Measurements from ENCODE around the gene PPDPF. TPM values are rescaled to one million over a fixed set of nuclear protein-coding genes. Genes with fewer than 3 reads are reported as not detected.

PPDPF gene
- total RNA-seq, 1 donor from 2014 or later = 251 TPM

DNA sequence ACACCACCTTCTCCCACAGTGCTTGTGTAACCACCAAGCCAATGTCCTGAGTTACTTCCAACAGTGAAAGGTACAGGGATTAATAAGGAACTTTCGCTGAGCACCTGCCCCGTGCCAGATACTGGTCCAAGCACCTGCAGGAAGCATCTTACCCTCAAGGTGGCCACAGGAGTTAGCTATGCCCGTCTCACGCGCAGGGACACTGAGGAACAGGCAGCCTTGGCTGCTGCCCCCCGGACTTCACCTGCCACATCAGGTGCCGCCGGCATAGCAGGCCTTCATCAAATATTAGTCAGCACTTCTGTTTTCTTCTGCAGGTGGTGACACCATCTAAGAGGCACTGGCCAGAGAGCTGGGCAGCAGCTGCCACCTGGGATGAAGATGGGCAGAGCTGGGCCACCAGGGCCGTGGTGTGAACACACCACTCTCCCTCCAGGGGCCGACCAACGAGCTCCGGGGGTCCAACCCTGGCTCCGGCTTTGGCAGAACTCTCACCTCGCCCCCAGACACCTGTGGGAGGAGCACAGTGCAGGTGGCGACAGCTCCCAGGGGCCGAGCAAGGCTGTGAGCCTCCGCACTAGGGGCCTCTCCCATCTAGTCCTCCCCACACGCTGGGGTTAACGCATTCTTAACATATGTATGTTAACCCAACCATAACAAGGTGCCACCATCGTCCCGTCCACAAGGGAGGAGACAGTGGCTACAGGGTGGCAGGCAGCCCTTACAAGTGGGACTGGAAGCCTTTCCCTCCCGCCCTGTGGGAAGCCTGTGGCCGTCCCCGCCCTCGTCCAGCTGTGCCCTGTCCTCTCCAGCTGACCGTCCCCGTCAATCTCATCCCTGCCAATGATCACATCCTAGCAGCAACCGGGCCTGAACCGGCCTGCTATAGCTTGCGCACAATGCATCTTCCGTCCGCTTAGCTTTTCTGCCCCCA is 2.9 kb upstream of the PPDPF start:
- Histone ChIP-seq H3K79me2 (ENCODE audit: insufficient read depth, low read length) (peaks cover 23% of the 10 kb centered on the region), H3K4me2 (ENCODE audit: low read length) (no peak overlapping the region), H3K27ac (ENCODE audit: low read depth, low read length) (no peak overlapping the region), H3K4me3 (ENCODE audit: insufficient read depth, low read depth, low read length) (no peak overlapping the region), H3K27me3 (ENCODE audit: insufficient read depth, low read length) (peaks cover 2% of the 10 kb centered on the region), H3K9ac (ENCODE audit: low read length) (no peak overlapping the region), H3K36me3 (ENCODE audit: insufficient read depth, low read length) (no peaks in the 10 kb centered on the region), H4K20me1 (ENCODE audit: insufficient read depth, low read length) (peaks cover 16% of the 10 kb centered on the region), H3K9me3 (ENCODE audit: insufficient read depth, low read depth, low read length) (peaks cover 3% of the 10 kb centered on the region), H3K4me1 (ENCODE audit: insufficient read depth, low read length) (peaks cover 14% of the 10 kb centered on the region), H2AFZ (ENCODE audit: low read depth, low read length) (no peak overlapping the region)
- DNase-seq (ENCODE audit: low read depth) (no peak), FAIRE-seq (no peak)
- H3K9me3 Mint-ChIP-seq (ENCODE audit: unreplicated experiment) = peaks cover 5% of the 10 kb centered on the region
- peak overlapping the region; percentile 70 for H3K4me3 Mint-ChIP-seq (ENCODE audit: unreplicated experiment)
- H3K27me3 Mint-ChIP-seq (ENCODE audit: low read depth, unreplicated experiment) = peaks cover 2% of the 10 kb centered on the region
- no peak overlapping the region for H3K27ac Mint-ChIP-seq (ENCODE audit: unreplicated experiment)
- TF ChIP-seq, protein P1, sequence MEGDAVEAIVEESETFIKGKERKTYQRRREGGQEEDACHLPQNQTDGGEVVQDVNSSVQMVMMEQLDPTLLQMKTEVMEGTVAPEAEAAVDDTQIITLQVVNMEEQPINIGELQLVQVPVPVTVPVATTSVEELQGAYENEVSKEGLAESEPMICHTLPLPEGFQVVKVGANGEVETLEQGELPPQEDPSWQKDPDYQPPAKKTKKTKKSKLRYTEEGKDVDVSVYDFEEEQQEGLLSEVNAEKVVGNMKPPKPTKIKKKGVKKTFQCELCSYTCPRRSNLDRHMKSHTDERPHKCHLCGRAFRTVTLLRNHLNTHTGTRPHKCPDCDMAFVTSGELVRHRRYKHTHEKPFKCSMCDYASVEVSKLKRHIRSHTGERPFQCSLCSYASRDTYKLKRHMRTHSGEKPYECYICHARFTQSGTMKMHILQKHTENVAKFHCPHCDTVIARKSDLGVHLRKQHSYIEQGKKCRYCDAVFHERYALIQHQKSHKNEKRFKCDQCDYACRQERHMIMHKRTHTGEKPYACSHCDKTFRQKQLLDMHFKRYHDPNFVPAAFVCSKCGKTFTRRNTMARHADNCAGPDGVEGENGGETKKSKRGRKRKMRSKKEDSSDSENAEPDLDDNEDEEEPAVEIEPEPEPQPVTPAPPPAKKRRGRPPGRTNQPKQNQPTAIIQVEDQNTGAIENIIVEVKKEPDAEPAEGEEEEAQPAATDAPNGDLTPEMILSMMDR (IDR thresholded peaks at IDR 0.05; ENCODE audit: insufficient read depth, low read depth, low read length) = no peak
- no peak for TF ChIP-seq EZH2 (IDR thresholded peaks at IDR 0.05; ENCODE audit: insufficient read depth, low read length)
- peaks cover 1% of the 10 kb centered on the region for H3K4me1 Mint-ChIP-seq (ENCODE audit: low read depth, unreplicated experiment)
- H3K36me3 Mint-ChIP-seq (ENCODE audit: low read depth, unreplicated experiment) = peaks cover 8% of the 10 kb centered on the region

DNA sequence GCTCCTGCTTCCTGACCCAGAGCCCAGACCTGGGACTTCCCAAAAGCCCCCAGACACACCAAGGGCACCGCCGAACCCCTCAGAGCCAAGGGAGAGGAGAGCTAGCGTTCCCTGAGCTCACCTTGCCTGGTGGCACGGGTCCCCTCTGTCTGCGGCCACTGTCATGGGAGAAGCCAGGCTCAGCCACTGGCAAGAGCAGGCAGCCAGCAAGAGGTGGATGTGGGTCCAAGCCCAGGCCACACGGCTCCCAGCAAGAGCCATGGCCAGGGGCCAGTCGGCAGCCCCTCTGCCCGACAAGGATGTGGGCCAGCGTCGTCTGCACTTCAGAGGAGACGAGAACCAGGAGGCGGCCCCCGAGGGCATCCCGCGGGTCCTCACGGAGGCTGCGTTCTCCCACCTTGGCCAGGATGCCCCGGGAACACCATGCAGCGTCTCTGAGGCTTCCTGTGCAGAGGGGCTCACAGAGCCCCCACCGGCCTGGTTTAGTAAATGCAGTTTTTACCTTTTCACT is 2.2 kb upstream of the PPDPF start:
- no peak for FAIRE-seq
- H4K20me1 ChIP-seq (ENCODE audit: insufficient read depth, low read length) = peaks cover 23% of the 10 kb centered on the region
- H3K9me3 ChIP-seq (ENCODE audit: insufficient read depth, low read depth, low read length) = no peaks in the 10 kb centered on the region
- peaks cover 7% of the 10 kb centered on the region for H3K36me3 Mint-ChIP-seq (ENCODE audit: low read depth, unreplicated experiment)
- peaks cover 2% of the 10 kb centered on the region for H3K9me3 Mint-ChIP-seq (ENCODE audit: unreplicated experiment)
- H3K27ac ChIP-seq (ENCODE audit: low read depth, low read length) = no peak overlapping the region
- no peak for DNase-seq (ENCODE audit: low read depth)
- peak overlapping the region; percentile 82 for H3K4me3 Mint-ChIP-seq (ENCODE audit: unreplicated experiment)
- no peak overlapping the region for H3K27ac Mint-ChIP-seq (ENCODE audit: unreplicated experiment)
- H3K27me3 Mint-ChIP-seq (ENCODE audit: low read depth, unreplicated experiment) = peaks cover 2% of the 10 kb centered on the region
- no peak overlapping the region for H3K4me2 ChIP-seq (ENCODE audit: low read length)
- TF ChIP-seq EZH2 (IDR thresholded peaks at IDR 0.05; ENCODE audit: insufficient read depth, low read length) = no peak
- TF ChIP-seq, protein P1 (IDR thresholded peaks at IDR 0.05; ENCODE audit: insufficient read depth, low read depth, low read length) = no peak
- no peaks in the 10 kb centered on the region for H3K36me3 ChIP-seq (ENCODE audit: insufficient read depth, low read length)
- peaks cover 2% of the 10 kb centered on the region for H3K4me1 Mint-ChIP-seq (ENCODE audit: low read depth, unreplicated experiment)
- no peak overlapping the region for H3K4me3 ChIP-seq (ENCODE audit: insufficient read depth, low read depth, low read length)
- H3K9ac ChIP-seq (ENCODE audit: low read length) = no peak overlapping the region
- no peaks in the 10 kb centered on the region for H3K27me3 ChIP-seq (ENCODE audit: insufficient read depth, low read length)
- H3K4me1 ChIP-seq (ENCODE audit: insufficient read depth, low read length) = peaks cover 14% of the 10 kb centered on the region
- H2AFZ ChIP-seq (ENCODE audit: low read depth, low read length) = no peak overlapping the region
- peaks cover 28% of the 10 kb centered on the region for H3K79me2 ChIP-seq (ENCODE audit: insufficient read depth, low read length)

Measured in astrocyte (in vitro differentiated cells and primary cell).